ENCODE data around the gene TBC1D9B. TPM values are rescaled to one million over a fixed set of nuclear protein-coding genes. Genes with fewer than 3 reads are reported as not detected.
"Not testable (repeated sequence)": the region's sequence is repeated elsewhere in the genome, so short reads cannot be mapped to it uniquely, and the experiment has no call there.

The TBC1D9B gene
- polyA plus RNA-seq, 10 donors: 42.8 to 69.7 (median 56.2) TPM

DNA sequence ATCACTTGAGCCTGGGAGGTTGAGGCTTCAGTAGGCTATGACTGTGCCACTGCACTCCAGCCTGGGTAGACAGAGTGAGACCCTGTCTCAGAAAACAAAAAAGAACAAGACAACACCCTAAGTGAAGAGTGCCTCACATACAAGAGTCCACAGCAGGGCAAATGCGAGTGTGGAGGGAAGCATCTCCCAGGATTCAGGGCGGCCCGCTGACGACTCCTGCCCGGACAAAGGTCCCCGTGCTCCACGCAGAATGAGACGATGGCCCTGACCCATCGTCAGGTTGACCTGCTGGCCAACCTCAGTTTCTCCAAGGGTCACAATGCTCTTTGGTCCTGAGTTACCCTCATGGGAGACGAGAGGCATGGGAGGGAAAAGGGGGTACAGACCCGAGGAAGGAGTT is 67.4 kb downstream of the TBC1D9B start:
- no peak for DNase-seq

DNA sequence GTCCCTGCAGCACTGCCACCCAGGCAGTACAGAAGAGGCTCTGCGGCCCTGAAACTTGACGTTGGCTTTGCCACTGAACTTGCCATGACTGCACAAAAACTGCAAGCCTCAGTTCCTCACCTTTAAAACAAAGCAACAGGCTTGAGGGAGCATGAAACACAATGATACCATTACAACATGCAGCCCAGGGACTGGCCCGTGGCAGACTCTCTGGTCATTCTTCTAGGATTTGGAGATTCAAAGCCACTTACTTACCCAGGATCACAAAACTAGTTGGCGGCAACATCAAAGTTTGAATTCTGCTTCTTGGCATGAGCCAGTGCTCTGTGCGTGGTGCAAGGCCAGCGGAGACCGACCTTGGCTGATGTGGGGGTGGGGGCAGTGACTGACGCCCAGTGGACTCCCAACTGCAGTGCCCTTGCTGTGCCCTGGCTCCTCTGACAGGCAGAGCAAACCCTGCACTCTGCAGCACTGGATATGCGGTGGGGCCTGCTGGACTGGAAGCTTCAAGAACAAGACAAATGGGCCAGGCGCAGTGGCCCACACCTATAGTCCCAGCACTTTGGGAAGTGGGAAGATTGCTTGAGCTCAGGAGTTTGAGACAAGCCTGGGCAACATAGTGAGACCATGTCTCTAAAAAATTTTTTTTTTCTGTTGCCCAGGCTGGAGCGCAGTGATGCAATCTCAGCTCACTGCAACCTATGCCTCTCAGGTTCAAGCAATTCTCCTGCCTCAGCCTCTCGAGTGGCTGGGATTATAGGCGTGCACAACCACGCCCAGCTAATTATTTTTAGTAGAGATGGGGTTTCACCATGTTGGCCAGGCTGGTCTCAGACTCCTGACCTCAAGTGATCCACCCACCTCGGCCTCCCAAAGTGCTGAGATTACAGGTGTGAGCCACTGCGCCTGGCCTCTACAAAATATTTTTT is 68.1 kb downstream of the TBC1D9B start:
- no peak for DNase-seq

DNA sequence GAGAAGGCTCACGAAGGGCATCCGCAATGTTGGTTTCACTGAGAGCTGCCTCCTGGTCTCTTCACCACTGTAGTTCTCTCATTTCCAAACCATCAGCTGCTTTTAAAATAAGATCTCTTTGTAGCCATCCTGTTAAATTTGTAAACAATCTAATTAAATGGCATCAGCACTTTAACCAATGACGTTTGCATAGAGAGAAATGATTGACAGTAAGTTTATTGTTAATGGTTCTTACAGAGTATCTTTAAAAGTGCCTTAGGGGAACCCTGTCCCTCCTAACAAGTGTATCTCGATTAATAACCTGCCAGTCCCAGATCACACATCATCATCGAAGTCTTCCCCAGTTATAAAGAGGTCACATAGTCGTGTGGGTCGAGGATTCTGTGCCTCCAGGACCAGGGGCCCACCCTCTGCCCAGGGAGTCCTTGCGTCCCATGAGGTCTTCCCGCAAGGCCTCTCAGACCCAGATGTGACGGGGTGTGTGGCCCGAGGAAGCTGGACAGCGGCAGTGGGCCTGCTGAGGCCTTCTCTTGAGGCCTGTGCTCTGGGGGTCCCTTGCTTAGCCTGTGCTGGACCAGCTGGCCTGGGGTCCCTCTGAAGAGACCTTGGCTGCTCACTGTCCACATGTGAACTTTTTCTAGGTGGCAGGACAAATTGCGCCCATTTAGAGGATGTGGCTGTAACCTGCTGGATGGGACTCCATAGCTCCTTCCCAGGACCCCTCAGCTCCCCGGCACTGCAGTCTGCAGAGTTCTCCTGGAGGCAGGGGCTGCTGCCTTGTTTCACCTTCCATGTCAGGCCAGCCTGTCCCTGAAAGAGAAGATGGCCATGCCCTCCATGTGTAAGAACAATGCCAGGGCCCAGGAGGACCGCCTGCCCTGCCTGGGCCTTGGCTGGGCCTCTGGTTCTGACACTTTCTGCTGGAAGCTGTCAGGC is 70.4 kb downstream of the TBC1D9B start:
- DNase-seq: no peak

DNA sequence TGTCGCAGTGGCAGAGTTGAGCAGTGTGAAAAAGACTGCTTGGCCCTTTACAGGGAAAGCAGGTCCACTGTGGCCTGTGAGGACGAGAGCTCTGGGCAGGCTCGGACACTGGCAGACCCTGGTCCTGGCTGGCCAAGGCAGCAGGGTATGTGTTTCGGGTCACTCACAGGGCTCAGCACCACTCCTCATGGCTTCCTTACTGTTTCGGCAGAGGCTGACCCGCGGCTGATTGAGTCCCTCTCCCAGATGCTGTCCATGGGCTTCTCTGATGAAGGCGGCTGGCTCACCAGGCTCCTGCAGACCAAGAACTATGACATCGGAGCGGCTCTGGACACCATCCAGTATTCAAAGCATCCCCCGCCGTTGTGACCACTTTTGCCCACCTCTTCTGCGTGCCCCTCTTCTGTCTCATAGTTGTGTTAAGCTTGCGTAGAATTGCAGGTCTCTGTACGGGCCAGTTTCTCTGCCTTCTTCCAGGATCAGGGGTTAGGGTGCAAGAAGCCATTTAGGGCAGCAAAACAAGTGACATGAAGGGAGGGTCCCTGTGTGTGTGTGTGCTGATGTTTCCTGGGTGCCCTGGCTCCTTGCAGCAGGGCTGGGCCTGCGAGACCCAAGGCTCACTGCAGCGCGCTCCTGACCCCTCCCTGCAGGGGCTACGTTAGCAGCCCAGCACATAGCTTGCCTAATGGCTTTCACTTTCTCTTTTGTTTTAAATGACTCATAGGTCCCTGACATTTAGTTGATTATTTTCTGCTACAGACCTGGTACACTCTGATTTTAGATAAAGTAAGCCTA is 71.3 kb downstream of the TBC1D9B start:
- no peak for DNase-seq

DNA sequence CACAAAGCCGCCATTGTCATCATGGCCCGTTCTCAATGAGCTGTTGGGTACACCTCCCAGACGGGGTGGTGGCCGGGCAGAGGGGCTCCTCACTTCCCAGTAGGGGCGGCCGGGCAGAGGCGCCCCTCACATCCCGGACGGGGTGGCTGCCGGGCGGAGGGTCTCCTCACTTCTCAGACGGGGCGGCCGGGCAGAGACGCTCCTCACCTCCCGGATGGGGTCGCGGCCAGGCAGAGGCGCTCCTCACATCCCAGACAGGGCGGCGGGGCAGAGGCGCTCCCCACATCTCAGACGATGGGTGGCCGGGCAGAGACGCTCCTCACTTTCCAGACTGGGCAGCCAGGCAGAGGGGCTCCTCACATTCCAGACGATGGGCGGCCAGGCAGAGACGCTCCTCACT is 72.8 kb downstream of the TBC1D9B start:
- DNase-seq: not testable (repeated sequence)

DNA sequence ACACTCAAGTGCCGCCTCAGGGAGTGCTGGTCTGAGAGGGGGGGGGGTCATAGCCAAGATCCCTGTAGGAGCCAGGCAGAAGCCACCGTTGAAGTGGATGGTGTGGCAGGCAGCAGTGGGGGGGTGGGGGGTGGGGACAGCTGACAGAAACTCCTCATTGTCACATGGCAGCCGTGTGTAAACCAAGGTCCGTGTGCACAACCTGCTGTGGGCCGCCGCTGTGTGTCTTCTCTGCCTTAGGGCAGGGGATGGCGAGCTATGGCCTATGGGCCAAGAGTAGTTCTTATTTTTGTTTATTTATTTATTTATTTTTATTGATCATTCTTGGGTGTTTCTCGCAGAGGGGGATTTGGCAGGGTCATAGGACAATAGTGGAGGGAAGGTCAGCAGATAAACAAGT is 73.6 kb downstream of the TBC1D9B start:
- no peak for DNase-seq

DNA sequence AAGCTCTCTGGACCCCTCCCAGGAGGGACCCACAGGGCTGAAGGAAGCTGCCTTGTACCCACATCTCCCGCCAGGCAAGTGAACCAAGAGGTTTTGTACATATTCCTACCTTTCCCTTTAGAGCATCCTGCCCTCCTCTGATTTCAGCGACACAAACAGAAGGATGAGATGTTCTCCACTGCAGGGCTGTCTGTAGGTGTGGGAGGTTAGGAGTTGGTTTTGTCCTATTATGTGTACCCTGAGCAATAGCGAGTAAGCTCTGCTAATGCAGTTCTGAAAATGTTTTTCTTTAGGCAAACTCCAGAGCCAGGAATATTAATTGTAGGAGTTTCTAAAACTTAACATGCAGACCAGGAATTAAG is 74.0 kb downstream of the TBC1D9B start:
- no peak for DNase-seq

DNA sequence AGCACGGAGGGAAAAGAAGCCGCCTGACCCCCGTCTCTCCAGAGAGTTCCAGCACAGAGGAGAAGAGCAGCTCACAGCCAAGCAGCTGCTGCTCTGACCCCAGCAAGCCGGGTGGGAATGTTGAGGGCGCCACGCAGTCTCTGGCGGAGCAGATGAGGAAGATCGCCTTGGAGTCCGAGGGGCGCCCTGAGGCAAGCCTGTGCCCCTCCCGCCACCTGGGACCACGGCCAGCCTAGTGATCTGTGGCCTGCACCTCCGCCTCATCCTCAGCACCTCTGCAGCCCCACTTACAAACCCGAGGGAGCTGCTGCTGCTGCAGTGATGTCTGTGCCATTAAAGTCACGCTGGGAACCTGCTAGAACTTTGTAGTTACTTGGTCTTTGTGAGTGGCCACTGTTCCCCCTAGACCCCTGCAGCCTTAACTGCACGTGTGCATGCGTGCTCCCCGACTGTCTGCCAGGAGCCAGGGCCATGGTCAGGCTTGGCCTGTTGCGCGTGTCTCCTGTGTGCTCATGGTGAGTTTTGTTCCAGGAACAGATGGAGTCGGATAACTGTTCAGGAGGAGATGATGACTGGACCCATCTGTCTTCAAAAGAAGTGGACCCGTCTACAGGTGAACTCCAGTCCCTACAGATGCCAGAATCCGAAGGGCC is 74.5 kb downstream of the TBC1D9B start:
- DNase-seq: no peak

DNA sequence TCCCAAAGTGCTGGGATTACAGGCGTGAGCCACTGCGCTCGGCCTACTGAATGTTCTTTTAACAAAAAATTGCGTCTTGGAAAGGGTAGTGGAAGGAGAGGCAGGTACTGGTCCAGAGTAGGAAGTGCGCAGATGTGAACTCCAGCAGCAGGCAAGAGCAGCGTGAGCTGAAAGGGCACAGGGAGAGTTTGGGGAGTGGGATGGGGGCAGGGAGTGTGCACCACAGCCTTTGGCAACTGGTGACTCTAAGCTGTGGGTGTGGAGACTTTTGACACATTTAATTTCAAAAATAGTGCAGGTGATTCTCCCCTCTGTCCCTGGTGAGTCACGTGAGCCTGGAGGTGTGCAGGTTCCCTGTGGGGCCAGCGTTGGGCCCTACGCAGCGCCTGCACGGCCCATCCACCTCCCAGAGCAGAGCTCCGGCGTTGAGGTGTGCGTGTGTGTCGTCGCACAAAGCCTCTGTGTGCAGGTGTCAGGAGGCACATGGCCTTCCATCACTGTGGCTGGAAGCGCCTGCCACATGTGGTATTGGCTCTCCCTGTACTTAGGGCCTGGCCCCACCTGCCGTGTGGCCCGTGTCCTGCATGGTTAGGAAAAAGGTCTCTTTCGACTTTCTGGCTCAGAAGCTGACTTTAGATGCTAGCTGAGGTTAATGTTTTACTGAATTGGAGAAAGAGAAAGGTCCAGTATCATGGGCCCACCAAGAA is 75.5 kb downstream of the TBC1D9B start:
- no peak for DNase-seq

DNA sequence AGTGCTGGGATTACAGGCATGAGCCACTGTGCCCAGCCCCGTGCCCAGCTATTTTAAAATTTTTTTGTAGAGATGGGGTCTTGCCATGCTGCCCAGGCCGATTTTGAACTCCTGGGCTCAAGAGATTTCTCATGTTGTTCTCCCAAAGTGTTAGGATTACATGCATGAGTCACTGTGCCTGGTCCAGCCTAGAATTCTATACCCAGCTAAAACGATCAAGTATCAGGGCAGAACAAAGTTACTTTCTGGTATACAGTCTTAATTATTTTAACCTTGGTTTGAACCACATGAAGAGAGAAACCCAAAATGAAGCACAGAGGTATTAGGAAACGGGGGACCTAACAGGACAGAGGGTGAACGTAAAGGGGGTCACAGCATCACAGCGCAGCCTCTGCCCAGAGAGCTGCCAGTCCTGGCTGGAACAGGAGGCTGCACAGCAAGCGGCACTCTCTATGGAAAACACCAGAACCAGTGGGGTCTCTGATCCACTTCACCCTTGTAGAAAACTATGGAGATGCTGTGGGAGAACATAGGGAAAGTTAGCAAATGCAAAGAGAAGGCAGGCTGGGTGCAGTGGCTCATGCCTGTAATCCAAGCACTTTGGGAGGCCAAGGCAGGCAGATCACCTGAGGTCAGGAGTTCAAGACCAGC is 76.8 kb downstream of the TBC1D9B start:
- no peak for DNase-seq

DNA sequence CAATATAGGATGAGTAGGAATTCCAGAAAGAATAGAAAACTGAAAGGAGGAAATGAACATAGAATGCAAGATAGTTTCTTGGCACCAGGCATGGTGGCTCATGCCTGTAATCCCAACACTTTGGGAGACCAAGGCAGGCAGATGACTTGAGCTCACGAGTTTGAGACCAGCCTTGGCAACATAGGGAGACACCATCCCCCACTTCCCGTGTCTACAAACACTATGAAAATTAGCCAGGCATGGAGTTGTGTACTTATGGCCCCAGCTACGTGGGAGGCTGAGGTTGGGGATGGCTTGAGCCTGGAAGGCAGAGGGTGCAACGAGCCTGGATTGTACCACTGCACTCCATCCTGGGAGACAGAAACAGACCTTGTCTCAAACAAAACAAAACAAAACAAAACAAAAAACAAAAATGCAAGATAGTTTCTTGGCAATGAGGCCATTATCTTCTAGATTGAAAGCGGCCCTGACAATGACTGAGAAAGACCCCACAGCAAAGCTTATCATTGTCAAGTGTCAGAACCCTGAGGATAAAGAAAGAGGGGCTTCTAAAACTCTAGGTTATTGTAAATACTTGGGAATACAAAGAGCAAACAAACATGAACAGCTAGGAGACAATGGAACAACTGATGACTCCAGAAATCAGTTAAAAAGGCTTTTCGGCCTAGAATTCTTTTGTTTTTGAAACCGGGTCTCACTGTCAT is 77.8 kb downstream of the TBC1D9B start:
- DNase-seq: no peak

DNA sequence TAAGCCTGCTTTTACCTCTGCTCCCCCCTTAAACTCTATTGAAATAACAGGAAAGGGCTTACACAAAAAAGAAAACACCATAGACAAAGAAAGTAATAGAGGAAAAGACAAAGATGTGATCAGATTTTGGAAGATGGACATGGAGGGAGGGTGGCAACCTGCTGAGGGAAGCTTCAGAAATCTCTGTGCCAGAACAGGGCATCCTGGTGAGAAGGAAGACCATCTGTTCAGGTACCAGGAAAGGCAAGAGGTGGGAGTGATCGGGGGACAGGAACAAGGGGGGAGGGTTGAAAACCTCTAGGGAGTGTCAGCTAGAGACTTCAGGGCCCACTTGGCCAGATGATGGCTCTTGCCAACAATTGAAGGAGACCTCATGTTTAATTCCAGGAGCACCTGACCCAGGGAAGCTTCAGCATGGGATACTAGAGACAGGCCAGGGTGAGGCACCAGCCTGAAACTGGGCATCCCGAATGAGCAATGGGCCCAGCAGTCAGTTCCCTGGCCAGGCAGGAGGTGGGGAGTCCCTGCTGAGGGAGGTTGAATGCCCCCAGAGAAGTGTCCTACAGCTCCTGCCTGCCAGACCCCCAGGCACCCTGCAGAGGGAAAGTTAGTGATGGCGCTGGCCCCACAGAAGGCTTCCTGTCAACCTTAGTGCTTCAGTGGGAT is 78.8 kb downstream of the TBC1D9B start:
- DNase-seq: no peak

DNA sequence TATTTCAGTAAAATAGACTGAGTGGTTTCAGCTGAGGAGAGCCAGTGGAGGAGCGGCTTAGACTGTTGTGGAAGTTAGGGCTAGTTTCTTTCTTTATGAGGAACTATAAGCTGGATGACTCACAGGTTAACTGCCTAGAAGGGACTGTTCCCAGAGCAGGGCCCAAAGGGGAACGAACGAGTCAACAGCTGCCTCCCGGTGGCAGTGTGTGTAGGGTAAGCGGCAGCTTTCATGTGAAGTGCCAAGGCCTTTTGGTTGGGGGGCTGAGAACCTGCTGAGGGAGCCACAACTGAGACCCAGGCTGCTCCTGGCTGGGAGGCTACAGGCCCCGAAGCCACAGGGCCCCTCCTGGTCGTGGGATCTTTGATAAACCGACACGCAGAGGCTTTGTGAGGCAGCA is 80.0 kb downstream of the TBC1D9B start:
- no peak for DNase-seq

DNA sequence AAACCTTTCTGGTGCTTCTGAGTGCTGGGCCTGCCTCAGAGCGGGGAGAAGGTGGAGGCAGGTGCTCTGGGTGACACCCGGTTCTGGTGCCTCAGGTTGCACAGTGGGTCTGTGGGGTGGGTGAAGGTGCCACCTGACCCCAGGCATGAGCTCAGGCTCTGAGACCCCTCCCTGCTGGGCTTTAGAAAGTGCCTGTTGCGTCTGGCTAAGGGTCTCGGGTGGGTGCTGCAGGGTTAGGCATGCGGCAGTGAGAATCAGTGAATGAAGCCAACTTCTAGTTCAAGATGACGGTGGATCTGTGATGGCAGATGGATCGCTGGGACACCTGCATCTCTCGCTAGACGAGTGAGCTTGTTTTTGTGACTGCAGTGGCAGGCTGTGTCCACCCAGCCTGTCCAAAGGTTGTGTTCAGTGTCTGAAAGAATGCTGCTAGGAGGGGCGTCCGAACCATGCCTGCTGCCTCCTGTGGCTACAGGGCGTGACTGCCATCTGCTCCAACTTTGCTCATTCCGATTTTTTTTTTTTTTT is 82.0 kb downstream of the TBC1D9B start:
- DNase-seq: no peak

DNA sequence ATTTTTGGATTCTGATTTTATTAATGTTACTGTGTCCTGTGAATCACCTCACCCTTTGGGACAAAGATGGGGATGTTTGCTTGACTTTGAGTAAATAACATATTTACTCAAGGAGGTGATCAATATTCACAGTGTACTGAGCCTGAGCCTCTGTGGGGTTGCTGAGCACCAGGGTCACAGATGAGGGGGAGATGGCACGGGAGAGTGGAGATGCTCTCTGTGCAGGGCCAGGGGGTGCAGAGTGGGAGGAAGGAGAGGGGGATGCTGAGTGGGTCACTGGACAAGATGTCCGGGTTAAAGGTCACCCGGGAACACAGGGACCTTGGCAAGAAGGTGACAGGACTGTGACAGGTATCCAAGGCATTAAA is 83.0 kb downstream of the TBC1D9B start:
- DNase-seq: no peak

DNA sequence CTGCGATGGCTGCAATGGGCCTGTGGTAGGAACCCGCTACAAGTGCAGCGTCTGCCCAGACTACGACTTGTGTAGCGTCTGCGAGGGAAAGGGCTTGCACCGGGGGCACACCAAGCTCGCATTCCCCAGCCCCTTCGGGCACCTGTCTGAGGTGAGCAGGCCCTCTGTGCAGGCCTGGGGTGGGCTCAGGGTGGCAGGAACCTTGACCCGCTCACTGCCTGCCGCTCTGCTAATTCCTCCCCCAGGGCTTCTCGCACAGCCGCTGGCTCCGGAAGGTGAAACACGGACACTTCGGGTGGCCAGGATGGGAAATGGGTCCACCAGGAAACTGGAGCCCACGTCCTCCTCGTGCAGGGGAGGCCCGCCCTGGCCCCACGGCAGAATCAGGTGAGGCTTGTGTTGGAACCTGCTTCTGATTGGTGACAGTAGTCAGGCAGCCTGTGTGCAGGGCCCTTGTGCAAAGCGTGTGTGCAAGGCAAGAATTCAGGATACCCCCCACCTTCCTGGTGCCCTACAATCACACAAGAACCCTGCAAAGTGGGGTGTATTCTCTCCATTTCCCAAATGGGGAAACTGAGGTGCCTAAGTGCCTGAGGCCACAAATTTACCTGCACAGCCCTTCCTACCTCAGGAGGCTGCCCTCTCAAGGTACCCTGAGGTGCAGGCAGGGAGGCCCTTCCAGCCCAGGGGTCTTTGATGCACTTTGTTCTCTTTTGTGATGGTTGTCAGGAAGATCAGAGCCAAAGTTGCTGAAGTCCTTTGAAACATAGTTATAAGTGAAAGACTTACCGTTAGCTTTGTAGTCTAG is 83.6 kb downstream of the TBC1D9B start:
- DNase-seq: no peak

DNA sequence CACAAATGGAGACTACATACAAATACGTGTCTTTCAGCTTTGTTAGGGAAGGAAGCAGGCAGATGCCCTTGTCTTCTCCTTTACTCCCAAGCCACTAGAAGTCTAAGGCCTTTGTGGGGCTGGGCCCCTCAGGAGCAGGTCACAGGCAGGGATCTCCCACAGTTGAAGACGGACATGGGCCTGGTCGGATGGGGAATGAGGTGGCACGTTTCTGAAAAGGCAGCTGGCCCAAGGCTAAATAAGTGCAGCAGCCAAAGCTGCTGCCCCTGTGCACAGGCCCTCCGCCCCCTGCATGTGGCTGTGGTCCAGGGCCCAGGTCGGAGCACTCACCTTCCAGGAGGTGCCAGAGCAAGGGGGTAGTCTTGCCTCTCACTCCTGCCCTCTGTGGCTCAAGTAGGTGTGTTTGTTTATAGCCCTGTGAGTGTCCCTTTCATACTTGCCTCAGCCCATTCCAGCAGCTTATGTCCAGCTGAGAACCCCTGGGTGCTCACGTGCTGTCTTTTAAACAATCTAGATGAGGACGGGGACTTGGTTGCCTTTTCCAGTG is 85.2 kb downstream of the TBC1D9B start:
- no peak for DNase-seq

DNA sequence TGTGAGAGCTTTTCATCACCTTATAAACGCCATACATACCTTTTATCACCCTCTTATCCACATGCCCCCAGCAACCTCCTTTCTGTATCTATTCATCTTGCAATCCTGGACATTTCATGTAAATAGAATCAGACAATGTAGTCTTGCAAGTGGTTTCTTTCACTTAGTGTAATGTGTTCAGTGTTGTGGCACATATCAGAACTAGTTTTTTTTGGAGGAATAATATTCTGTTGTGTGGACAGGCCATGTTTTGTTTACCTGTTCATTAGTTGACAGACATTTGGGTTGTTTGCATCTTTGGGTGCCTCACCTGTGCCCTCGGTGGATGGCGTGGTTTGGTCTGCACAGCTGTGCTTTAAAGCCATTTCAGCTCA is 85.7 kb downstream of the TBC1D9B start:
- DNase-seq: no peak
